H1 (cell line): ENCODE data around the gene PCBD1. TPM values are rescaled to one million over a fixed set of nuclear protein-coding genes. Genes with fewer than 3 reads are reported as not detected.

Experiments
- CTCF ChIA-PET: fragments of 300-600 bp; sonication (Branson Sonifier 250); formaldehyde crosslinking; loops from one replicate; lab custom pipeline; 2021; ENCODE audit not compliant: partially characterized antibody; lab: Charles Lee
- POLR2A ChIA-PET: fragments of 300-600 bp; sonication (Branson Sonifier 250); formaldehyde crosslinking; loops from one replicate; lab custom pipeline; 2021; ENCODE audit warnings: inconsistent platforms; ENCODE audit not compliant: partially characterized antibody; lab: Charles Lee
- DNase-seq, 2 experiments: peaks; one replicate each; pipeline versions ENCODE4 v3.0.0 to v3.0.0-alpha.2; 2010 to 2022; ENCODE audit warnings: low spot score in 2 of 2, low read depth in 1 of 2, mixed read lengths in 1 of 2
- FAIRE-seq: peaks from 2 replicates; lab custom pipeline; 2011; peaks lifted over from hg19 to GRCh38; lab: Jason Lieb, UNC
- H2AFZ ChIP-seq: 2 replicates; pipeline ENCODE4 v1.8.1; 2012; ENCODE audit warnings: low read length, inconsistent platforms
- H2AK5ac ChIP-seq: 2 replicates; pipeline ENCODE4 v1.6.1; 2013; ENCODE audit warnings: low read depth, low read length
- H2BK120ac ChIP-seq: replicated peaks from 2 replicates; pipeline ENCODE3; 2013; ENCODE audit warnings: low read depth, low read length, inconsistent platforms
- H2BK12ac ChIP-seq: 2 replicates; pipeline ENCODE4 v1.6.1; 2013; ENCODE audit warnings: low read depth, low read length
- H2BK15ac ChIP-seq: 2 replicates; pipeline ENCODE4 v1.6.1; 2013; ENCODE audit warnings: low read length
- H2BK20ac ChIP-seq: 2 replicates; pipeline ENCODE4 v1.6.1; 2013; ENCODE audit warnings: low read length
- H2BK5ac ChIP-seq: 2 replicates; pipeline ENCODE4 v1.6.1; 2013; ENCODE audit warnings: low read depth, low read length
- H3K14ac ChIP-seq: 2 replicates; pipeline ENCODE4 v1.6.1; 2013; ENCODE audit warnings: inconsistent platforms; ENCODE audit not compliant: insufficient read length
- H3K18ac ChIP-seq: 2 replicates; pipeline ENCODE4 v1.6.1; 2013; ENCODE audit warnings: low read length; ENCODE audit errors: extremely low read depth
- H3K23ac ChIP-seq: 2 replicates; pipeline ENCODE4 v1.6.1; 2013; ENCODE audit warnings: inconsistent platforms; ENCODE audit not compliant: insufficient read length
- H3K23me2 ChIP-seq: 2 replicates; pipeline ENCODE4 v1.6.1; 2013; ENCODE audit warnings: low read depth, low read length
- H3K27ac ChIP-seq: 2 replicates; pipeline ENCODE4 v1.6.1; 2011; ENCODE audit warnings: low read depth, low read length, inconsistent platforms
- H3K27me3 ChIP-seq, 4 experiments: replicated peaks in 1 of 4; 1 replicate in 1 of 4; 2 replicates in 3 of 4; pipeline versions ENCODE4 v1.6.1 to v1.8.1; 2011 to 2013; ENCODE audit warnings: low read length in 3 of 4, mild to moderate bottlenecking in 3 of 4, inconsistent platforms in 2 of 4, mixed read lengths in 2 of 4, moderate library complexity in 1 of 4; ENCODE audit not compliant: control insufficient read depth in 3 of 4, insufficient read depth in 3 of 4; ENCODE audit errors: extremely low read depth in 1 of 4
- H3K36me3 ChIP-seq, 4 experiments: 2 replicates each; pipeline versions ENCODE4 v1.6.1 to v1.8.1; 2011 to 2013; ENCODE audit warnings: mild to moderate bottlenecking in 4 of 4, low read length in 3 of 4, moderate library complexity in 2 of 4, control low read depth in 1 of 4, inconsistent platforms in 1 of 4; ENCODE audit not compliant: insufficient read depth in 4 of 4, control insufficient read depth in 2 of 4
- H3K4ac ChIP-seq: replicated peaks from 2 replicates; pipeline ENCODE3; 2013; ENCODE audit warnings: low read length, low read depth, mixed read lengths, inconsistent platforms; ENCODE audit not compliant: insufficient read length
- H3K4me1 ChIP-seq, 4 experiments: replicated peaks in 1 of 4; 1 replicate in 1 of 4; 2 replicates in 3 of 4; pipeline versions ENCODE4 v1.6.1 to v1.8.1; 2011 to 2013; ENCODE audit warnings: low read length in 3 of 4, inconsistent platforms in 2 of 4, mixed read lengths in 1 of 4; ENCODE audit not compliant: insufficient read depth in 4 of 4, control insufficient read depth in 3 of 4
- H3K4me2 ChIP-seq, 2 experiments: 2 replicates each; pipeline versions ENCODE4 v1.6.1 to v1.8.1; 2011 to 2013; ENCODE audit warnings: low read depth in 2 of 2, low read length in 2 of 2, control low read depth in 1 of 2, inconsistent platforms in 1 of 2, mild to moderate bottlenecking in 1 of 2; ENCODE audit not compliant: insufficient read depth in 1 of 2
- H3K4me3 ChIP-seq, 4 experiments: fragments of 200-600, 300-600 bp in 1 of 4; sonication (generic), shearing (Covaris generic), sonication (Bioruptor Twin) in 1 of 4; 2 replicates each; pipeline versions ENCODE4 v1.5.1 to v1.8.1; 2011 to 2016; ENCODE audit warnings: low read length in 4 of 4, low read depth in 3 of 4, control low read depth in 2 of 4, inconsistent platforms in 2 of 4, mild to moderate bottlenecking in 2 of 4, mixed read lengths in 1 of 4, moderate library complexity in 1 of 4; ENCODE audit not compliant: insufficient read depth in 2 of 4; ENCODE audit errors: extremely low read depth in 1 of 4
- H3K56ac ChIP-seq: replicated peaks from 2 replicates; pipeline ENCODE3; 2013; ENCODE audit warnings: low read depth, mild to moderate bottlenecking, mixed read lengths, low read length, inconsistent platforms; ENCODE audit not compliant: insufficient read length
- H3K79me1 ChIP-seq: 2 replicates; pipeline ENCODE4 v1.6.1; 2013; ENCODE audit warnings: low read depth, low read length, control low read depth
- H3K79me2 ChIP-seq, 2 experiments: 2 replicates each; pipeline versions ENCODE4 v1.6.1 to v1.8.1; 2012 to 2013; ENCODE audit warnings: low read length in 2 of 2, mild to moderate bottlenecking in 2 of 2, inconsistent platforms in 1 of 2; ENCODE audit not compliant: insufficient read depth in 2 of 2, control insufficient read depth in 1 of 2
- H3K9ac ChIP-seq, 4 experiments: replicated peaks in 1 of 4; 1 replicate in 1 of 4; 2 replicates in 3 of 4; pipeline versions ENCODE4 v1.6.1 to v1.8.1; 2011 to 2013; ENCODE audit warnings: low read depth in 3 of 4, low read length in 3 of 4, control low read depth in 2 of 4, mild to moderate bottlenecking in 2 of 4, moderate library complexity in 2 of 4, inconsistent platforms in 1 of 4; ENCODE audit errors: extremely low read depth in 1 of 4
- H3K9me3 ChIP-seq, 2 experiments: 2 replicates each; pipeline versions ENCODE4 v1.6.1 to v1.8.1; 2012 to 2013; ENCODE audit warnings: mild to moderate bottlenecking in 2 of 2, moderate library complexity in 2 of 2, control low read depth in 1 of 2, inconsistent platforms in 1 of 2, low read depth in 1 of 2, low read length in 1 of 2, mixed read lengths in 1 of 2; ENCODE audit not compliant: insufficient read depth in 2 of 2
- H4K20me1 ChIP-seq, 2 experiments: replicated peaks in 1 of 2; 2 replicates each; pipeline versions ENCODE3 to v1.8.1; 2011 to 2013; ENCODE audit warnings: inconsistent platforms in 2 of 2, low read length in 2 of 2, mild to moderate bottlenecking in 1 of 2; ENCODE audit not compliant: insufficient read depth in 2 of 2, control insufficient read depth in 1 of 2
- H4K5ac ChIP-seq: 2 replicates; pipeline ENCODE4 v1.6.1; 2013; ENCODE audit warnings: low read length, low read depth, mixed read lengths, inconsistent platforms; ENCODE audit not compliant: insufficient read length
- H4K8ac ChIP-seq: 2 replicates; pipeline ENCODE4 v1.8.0; 2013; ENCODE audit warnings: mild to moderate bottlenecking, moderate library complexity, low read length, inconsistent platforms; ENCODE audit not compliant: insufficient read depth; ENCODE audit errors: extremely low read depth
- H4K91ac ChIP-seq: replicated peaks from 2 replicates; pipeline ENCODE3; 2013; ENCODE audit warnings: low read length, mixed read lengths, inconsistent platforms; ENCODE audit not compliant: insufficient read length
- EGR1 ChIP-seq: IDR thresholded peaks from 2 replicates; pipeline ENCODE4 v1.6.1; 2011; ENCODE audit warnings: low read depth, low read length, borderline replicate concordance
- HDAC2 ChIP-seq, 2 experiments: fragments of 300-600 bp in 1 of 2; sonication (generic) in 1 of 2; IDR thresholded peaks; 2 replicates each; pipeline ENCODE4 v1.6.1; 2011 to 2012; ENCODE audit warnings: low read depth in 2 of 2, low read length in 2 of 2, mild to moderate bottlenecking in 2 of 2, moderate library complexity in 2 of 2, borderline replicate concordance in 1 of 2, inconsistent platforms in 1 of 2
- HDAC6 ChIP-seq: IDR thresholded peaks from one replicate; pipeline ENCODE4 v1.7.1; 2012; ENCODE audit warnings: low read depth, mild to moderate bottlenecking, inconsistent platforms, low read length, moderate library complexity
- JUN ChIP-seq: IDR thresholded peaks from 2 replicates; pipeline ENCODE4 v1.6.1; 2011; ENCODE audit warnings: low read depth, mild to moderate bottlenecking, improper control_type of control experiment, low read length
- JUND ChIP-seq: IDR thresholded peaks from 2 replicates; pipeline ENCODE4 v1.6.1; 2011; ENCODE audit warnings: mild to moderate bottlenecking, improper control_type of control experiment, low read length
- KDM5A ChIP-seq: fragments of 200-600 bp; IDR thresholded peaks from 2 replicates; pipeline ENCODE4 v1.7.1; 2012; ENCODE audit warnings: mild to moderate bottlenecking, low read length, inconsistent platforms, mixed read lengths
- PHF8 ChIP-seq: fragments of 200-600 bp; sonication (generic); conservative IDR thresholded peaks from 2 replicates; pipeline ENCODE4 v1.7.1; 2012; ENCODE audit warnings: low read depth, mild to moderate bottlenecking, inconsistent platforms, low read length, moderate library complexity
- POU5F1 ChIP-seq: IDR thresholded peaks from 2 replicates; pipeline ENCODE4 v1.6.1; 2011; ENCODE audit warnings: low read depth, mild to moderate bottlenecking, low read length, moderate library complexity
- RFX5 ChIP-seq: IDR thresholded peaks from 2 replicates; pipeline ENCODE4 v1.6.1; 2011; ENCODE audit warnings: low read depth, low read length, improper control_type of control experiment, borderline replicate concordance
- SIRT6 ChIP-seq: IDR thresholded peaks from one replicate; pipeline ENCODE4 v1.7.1; 2012; ENCODE audit warnings: low read length, inconsistent platforms
- TBP ChIP-seq: IDR thresholded peaks from 2 replicates; pipeline ENCODE4 v1.6.1; 2011; ENCODE audit warnings: low read depth, low read length, improper control_type of control experiment
- WGBS, 2 experiments: shearing (Covaris generic) in 1 of 2; methylation state at CpG; one replicate each; pipeline versions ENCODE4 v1.1.6 to v1.1.7; 2013 to 2015; ENCODE audit warnings: low lambda C conversion rate in 2 of 2, mixed read lengths in 2 of 2, inconsistent platforms in 1 of 2, low coverage in 1 of 2, missing lambda C conversion rate in 1 of 2; ENCODE audit not compliant: insufficient replicate concordance in 2 of 2, insufficient coverage in 1 of 2, insufficient read length in 1 of 2; ENCODE audit errors: extremely low coverage in 1 of 2, missing lambda C conversion rate in 1 of 2; 5-methylcytosine and 5-hydroxymethylcytosine counted together
- polyA plus RNA-seq, 7 experiments: library from polyadenylated mRNA; depleted of rRNA in 3 of 7; stranded (reverse) in 5 of 7; unstranded in 2 of 7; fragments of >200 nt in 5 of 7; fragments of 200-250 nt in 2 of 7; gene quantifications; 1 replicate in 5 of 7; 2 replicates in 1 of 7; 4 replicates in 1 of 7; pipeline versions ENCODE4 v1.2.1 to v1.2.3, GENCODE V29; 2011 to 2013; ENCODE audit warnings: missing spikeins in 2 of 7, mixed read lengths in 2 of 7
- total RNA-seq: library from RNA; stranded (reverse); fragmentation: NEBNext Ultra II Directional; extraction: Animal tissue kit (Norgen Biotek cat#: 25700); gene quantifications from 2 replicates; pipeline ENCODE4 v1.2.1, GENCODE V29; 2021

The PCBD1 gene
- total and polyA plus RNA-seq, 2 of the 8 experiments (the other 6 are each of a cell fraction or from before 2014, with no cell fraction given) = 46.5 to 55.0 TPM

DNA sequence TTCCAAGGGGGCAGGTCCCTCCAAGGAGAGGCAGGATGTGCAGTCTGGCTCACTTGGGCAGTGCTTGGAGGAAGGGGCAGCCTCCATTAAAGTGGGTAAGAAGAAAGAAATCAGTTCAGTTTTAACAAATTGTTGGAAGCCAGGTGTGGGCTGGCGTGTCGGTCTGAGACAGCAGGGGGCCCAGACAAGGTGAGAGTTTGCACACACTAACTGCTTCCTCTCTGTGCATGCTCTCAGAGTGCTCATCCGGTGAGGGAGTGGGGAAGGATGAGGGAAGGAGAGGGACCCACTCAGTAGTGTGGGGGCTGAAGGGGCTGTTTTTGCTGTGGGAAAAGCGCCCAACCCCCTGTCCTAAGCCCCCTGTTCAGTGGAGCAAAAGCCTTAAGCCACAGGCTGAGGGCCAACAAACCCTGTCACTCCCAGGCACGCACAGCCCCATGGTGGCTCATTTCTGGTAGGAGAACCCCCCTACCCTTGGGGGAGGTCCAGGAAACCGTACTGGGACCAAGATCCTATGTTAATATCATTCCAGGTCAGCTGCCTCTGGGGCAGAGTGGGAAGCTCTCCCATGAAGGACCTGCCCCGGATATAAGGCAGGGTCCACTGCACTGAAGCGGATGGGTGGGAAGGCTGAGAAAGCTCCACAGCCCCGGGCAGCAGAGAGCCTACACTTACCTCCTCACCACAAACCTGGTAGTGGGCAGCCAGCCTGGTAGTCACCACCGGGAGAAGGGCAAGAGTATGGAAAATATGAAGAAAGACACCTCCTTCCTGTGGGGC lies 5.1 kb upstream of the PCBD1 start:
- Histone ChIP-seq H3K18ac (no peak overlapping the region), H2BK12ac (no peak overlapping the region; the same call in 1 of the 2 replicates), H2BK120ac (no peak overlapping the region), H3K27ac (no peak overlapping the region), H3K9ac (no peak overlapping the region), H2AK5ac (no peak overlapping the region), H3K4me3 (no peak overlapping the region), H2BK5ac (no peak overlapping the region), H2BK15ac (no peak overlapping the region), H3K79me1 (no peaks in the 10 kb centered on the region), H3K23ac (no peak overlapping the region), H2AFZ (no peak overlapping the region), H3K27me3 (no peaks in the 10 kb centered on the region), H3K14ac (no peak overlapping the region), H3K23me2 (no peaks in the 10 kb centered on the region), H3K9me3 (no peaks in the 10 kb centered on the region), H4K91ac (no peak overlapping the region), H4K8ac (no peak overlapping the region), H3K4me1 (peaks cover 7 to 21% (median 13%) of the 10 kb centered on the region in 4 experiments), H4K5ac (no peak overlapping the region), H4K20me1 (no peaks in the 10 kb centered on the region), H3K4me2 (peak overlapping the region in 1 of 2 experiments; percentile 22; a peak in 1 of 4 replicates), H2BK20ac (no peak overlapping the region), H3K36me3 (no peaks in the 10 kb centered on the region), H3K56ac (no peak overlapping the region), H3K4ac (no peak overlapping the region), H3K79me2 (no peaks in the 10 kb centered on the region)
- FAIRE-seq (no peak), DNase-seq (no peak)
- ChIA-PET CTCF (interaction anchor here (0.6 to 3.7 kb wide), 5 partner anchors 9 to 378 kb away, joined by 3 to 24 read pairs (median 4); no protein-coding TSS in a partner anchor), POLR2A (interaction anchor here (0.8 kb wide), 1 partner anchor 10 kb away, joined by 4 read pairs; no protein-coding TSS in a partner anchor)
- 87% methylated on average over 10 of the region's 10 CpGs; no CpG with 5 or more reads in 1 of the 2 experiments for whole genome bisulfite sequencing, 2 experiments
- no peak for TF ChIP-seq KDM5A
- TF ChIP-seq JUND = no peak
- no peak for TF ChIP-seq TBP
- no peak for TF ChIP-seq POU5F1
- no peak for TF ChIP-seq EGR1
- TF ChIP-seq RFX5 = no peak
- no peak for TF ChIP-seq PHF8
- TF ChIP-seq HDAC6 = no peak
- TF ChIP-seq JUN = no peak
- no peak for TF ChIP-seq HDAC2 (IDR thresholded peaks at IDR 0.05; ENCODE audit: borderline replicate concordance in 1 of 2, low read depth in 2 of 2, low read length in 2 of 2)
- no peak for TF ChIP-seq SIRT6
